GM12878 (cell line): ENCODE results near the gene LRP5. TPM values are rescaled to one million over a fixed set of nuclear protein-coding genes. Genes with fewer than 3 reads are reported as not detected.

ENCODE experiments used
- ATAC-seq: fragments of 200-7000 bp; cut with Tn5 transposase; 3 replicates; pipeline ENCODE4 v1.9.1; 2020; ENCODE audit warnings: mild to moderate bottlenecking, moderate library complexity
- BruUV-seq: library from RNA; stranded (reverse); fragments of 400-500 nt; replicated peaks from 2 replicates; lab custom pipeline; 2021; lab: Mats Ljungman, UMichigan
- CTCF ChIA-PET: fragments of 300-600 bp; sonication (Branson Sonifier 250); formaldehyde crosslinking; extraction: SDS; loops from one replicate; lab custom pipeline; 2021; ENCODE audit warnings: inconsistent platforms; lab: Yijun Ruan, JAX
- POLR2A ChIA-PET: fragments of 350-600 bp; formaldehyde crosslinking; extraction: SDS; loops from one replicate; lab custom pipeline; 2021; ENCODE audit warnings: inconsistent platforms; lab: Charles Lee
- RAD21 ChIA-PET: fragments of 300-600 bp; sonication (Branson Sonifier 250); formaldehyde crosslinking; loops from one replicate; lab custom pipeline; 2023; ENCODE audit warnings: antibody characterized with exemption; ENCODE audit not compliant: unreplicated experiment; lab: Charles Lee
- SMC1A ChIA-PET: fragments of 300-600 bp; sonication (Branson Sonifier 250); formaldehyde crosslinking; loops from one replicate; lab custom pipeline; 2023; ENCODE audit not compliant: unreplicated experiment, uncharacterized antibody; lab: Charles Lee
- DNase-seq: peaks from one replicate; pipeline ENCODE4 v3.0.0-alpha.2; 2011; ENCODE audit warnings: low read depth, low spot score
- FAIRE-seq: peaks from 3 replicates; lab custom pipeline; 2011; peaks lifted over from hg19 to GRCh38; lab: Jason Lieb, UNC
- H2AFZ ChIP-seq: 2 replicates; pipeline ENCODE4 v1.6.0; 2011; ENCODE audit warnings: low read depth, low read length, control low read depth; ENCODE audit not compliant: control insufficient read depth
- H3K27ac ChIP-seq: 2 replicates; pipeline ENCODE4 v1.5.1; 2011; ENCODE audit warnings: control low read depth; ENCODE audit not compliant: control insufficient read depth, insufficient read depth
- H3K27me3 ChIP-seq, 2 experiments: replicated peaks in 1 of 2; 2 replicates each; pipeline versions ENCODE4 v1.6.0 to v1.6.1; 2011; ENCODE audit warnings: low read length in 1 of 2; ENCODE audit not compliant: control insufficient read depth in 2 of 2, insufficient read depth in 2 of 2
- H3K36me3 ChIP-seq, 2 experiments: 2 replicates each; pipeline ENCODE4 v1.5.1; 2011; ENCODE audit warnings: low read length in 1 of 2; ENCODE audit not compliant: control insufficient read depth in 2 of 2, insufficient read depth in 2 of 2
- H3K4me1 ChIP-seq: 2 replicates; pipeline ENCODE4 v1.6.1; 2011; ENCODE audit warnings: mild to moderate bottlenecking, low read length, moderate library complexity, mixed read lengths; ENCODE audit not compliant: control insufficient read depth, insufficient read depth
- H3K4me2 ChIP-seq: 2 replicates; pipeline ENCODE4 v1.6.0; 2011; ENCODE audit warnings: control low read depth; ENCODE audit not compliant: control insufficient read depth, insufficient read depth
- H3K4me3 ChIP-seq: fragments of 200-600 bp; sonication (generic); 2 replicates; pipeline ENCODE4 v1.5.1; 2016
- H3K79me2 ChIP-seq: 2 replicates; pipeline ENCODE4 v1.6.0; 2011; ENCODE audit warnings: low read length; ENCODE audit not compliant: control insufficient read depth, insufficient read depth
- H3K9ac ChIP-seq: 2 replicates; pipeline ENCODE4 v1.8.0; 2011; ENCODE audit warnings: low read length, control low read depth, mixed read lengths; ENCODE audit not compliant: control insufficient read depth, insufficient read depth
- H3K9me3 ChIP-seq: replicated peaks from 3 replicates; pipeline ENCODE4 v1.5.1; 2011; ENCODE audit warnings: mild to moderate bottlenecking, low read length; ENCODE audit not compliant: control insufficient read depth, insufficient read depth
- H4K20me1 ChIP-seq: 2 replicates; pipeline ENCODE4 v1.6.0; 2011; ENCODE audit not compliant: control insufficient read depth, insufficient read depth
- BCL3 ChIP-seq: IDR thresholded peaks from 2 replicates; pipeline ENCODE4 v1.6.1; 2011; ENCODE audit warnings: borderline replicate concordance, low read depth, mild to moderate bottlenecking, moderate library complexity, low read length; ENCODE audit not compliant: insufficient read depth, poor library complexity, severe bottlenecking
- GATAD2B ChIP-seq: fragments of 450-650 bp; conservative IDR thresholded peaks from 2 replicates; pipeline ENCODE4 v1.6.1; 2017; ENCODE audit warnings: low read depth, mild to moderate bottlenecking, moderate library complexity
- KDM1A ChIP-seq: fragments of 200-600 bp; sonication (generic); IDR thresholded peaks from 2 replicates; pipeline ENCODE4 v1.6.1; 2016; ENCODE audit warnings: borderline replicate concordance
- MYC ChIP-seq: IDR thresholded peaks from 2 replicates; pipeline ENCODE4 v1.6.1; 2011; ENCODE audit warnings: mild to moderate bottlenecking, low read length, moderate library complexity, inconsistent platforms; ENCODE audit not compliant: insufficient read depth, insufficient replicate concordance, insufficient read length, severe bottlenecking
- RAD21 ChIP-seq: IDR thresholded peaks from 2 replicates; pipeline ENCODE4 v1.6.1; 2011; ENCODE audit warnings: mild to moderate bottlenecking, low read depth, low read length, moderate library complexity; ENCODE audit not compliant: insufficient read depth
- RELB ChIP-seq: fragments of 450-650 bp; IDR thresholded peaks from 2 replicates; pipeline ENCODE4 v1.6.1; 2017; ENCODE audit warnings: low read depth, mild to moderate bottlenecking, moderate library complexity
- SKIL ChIP-seq: fragments of 450-650 bp; IDR thresholded peaks from 2 replicates; pipeline ENCODE4 v1.6.1; 2017; ENCODE audit warnings: mild to moderate bottlenecking, low read depth, inconsistent platforms; ENCODE audit not compliant: poor library complexity, severe bottlenecking
- SMAD5 ChIP-seq: IDR thresholded peaks from 2 replicates; pipeline ENCODE4 v1.6.1; 2016; ENCODE audit warnings: antibody characterized with exemption, low read depth
- USF2 ChIP-seq: IDR thresholded peaks from 2 replicates; pipeline ENCODE4 v1.6.1; 2011; ENCODE audit warnings: low read depth, low read length, improper control_type of control experiment, borderline replicate concordance
- ZSCAN29 ChIP-seq: fragments of 450-650 bp; IDR thresholded peaks from 2 replicates; pipeline ENCODE4 v1.6.1; 2017; ENCODE audit warnings: mild to moderate bottlenecking, moderate library complexity
- WGBS: methylation state at CpG from one replicate; pipeline ENCODE4 v1.1.6; 2016; ENCODE audit warnings: low lambda C conversion rate; ENCODE audit not compliant: insufficient replicate concordance, insufficient coverage; ENCODE audit errors: missing lambda C conversion rate; 5-methylcytosine and 5-hydroxymethylcytosine counted together
- in situ Hi-C: fragments of 300-500 bp; cut with MboI; formaldehyde crosslinking; loops from 9 replicates; pipeline ENCODE4 v1.14.3; 2018; ENCODE audit warnings: mixed read lengths
- intact Hi-C: fragments of 100-400 bp; cut with micrococcal nuclease; formaldehyde crosslinking; loops from one replicate; pipeline ENCODE4 v1.14.2; 2022; ENCODE audit not compliant: unreplicated experiment
- polyA plus RNA-seq, 11 experiments: library from polyadenylated mRNA; depleted of rRNA in 4 of 11; unstranded in 6 of 11; stranded (reverse) in 5 of 11; fragments of >200 nt; fragmentation: Nextera tagmentation in 4 of 11; fragmentation: Illumina TruSeq in 1 of 11; extraction: Ambion mirVana in 4 of 11; extraction: Trizol in 1 of 11; gene quantifications; 1 replicate in 1 of 11; 2 replicates in 10 of 11; pipeline versions ENCODE4 v1.2.1 to v1.2.3, GENCODE V29; 2011 to 2016; ENCODE audit warnings: inconsistent platforms in 2 of 11, missing spikeins in 2 of 11, low read depth in 1 of 11
- total RNA-seq, 4 experiments: library from RNA; depleted of rRNA in 3 of 4; stranded (reverse); fragments of >200 nt in 3 of 4; fragmentation: Illumina TruSeq in 1 of 4; extraction: Trizol in 1 of 4; gene quantifications; 2 replicates each; pipeline versions ENCODE4 v1.2.1 to v1.2.3, GENCODE V29; 2013 to 2021
- TF ChIP-seq, protein P1 (sequence below): fragments of 450-650 bp; IDR thresholded peaks from 2 replicates; pipeline ENCODE4 v1.6.1; 2016; ENCODE audit warnings: mild to moderate bottlenecking, moderate library complexity, borderline replicate concordance

LRP5 gene
- total and polyA plus RNA-seq, 10 of the 15 experiments (the other 5 are each of a cell fraction or from before 2014, with no cell fraction given) = 0.37 to 34.0 (median 6.6) TPM

DNA sequence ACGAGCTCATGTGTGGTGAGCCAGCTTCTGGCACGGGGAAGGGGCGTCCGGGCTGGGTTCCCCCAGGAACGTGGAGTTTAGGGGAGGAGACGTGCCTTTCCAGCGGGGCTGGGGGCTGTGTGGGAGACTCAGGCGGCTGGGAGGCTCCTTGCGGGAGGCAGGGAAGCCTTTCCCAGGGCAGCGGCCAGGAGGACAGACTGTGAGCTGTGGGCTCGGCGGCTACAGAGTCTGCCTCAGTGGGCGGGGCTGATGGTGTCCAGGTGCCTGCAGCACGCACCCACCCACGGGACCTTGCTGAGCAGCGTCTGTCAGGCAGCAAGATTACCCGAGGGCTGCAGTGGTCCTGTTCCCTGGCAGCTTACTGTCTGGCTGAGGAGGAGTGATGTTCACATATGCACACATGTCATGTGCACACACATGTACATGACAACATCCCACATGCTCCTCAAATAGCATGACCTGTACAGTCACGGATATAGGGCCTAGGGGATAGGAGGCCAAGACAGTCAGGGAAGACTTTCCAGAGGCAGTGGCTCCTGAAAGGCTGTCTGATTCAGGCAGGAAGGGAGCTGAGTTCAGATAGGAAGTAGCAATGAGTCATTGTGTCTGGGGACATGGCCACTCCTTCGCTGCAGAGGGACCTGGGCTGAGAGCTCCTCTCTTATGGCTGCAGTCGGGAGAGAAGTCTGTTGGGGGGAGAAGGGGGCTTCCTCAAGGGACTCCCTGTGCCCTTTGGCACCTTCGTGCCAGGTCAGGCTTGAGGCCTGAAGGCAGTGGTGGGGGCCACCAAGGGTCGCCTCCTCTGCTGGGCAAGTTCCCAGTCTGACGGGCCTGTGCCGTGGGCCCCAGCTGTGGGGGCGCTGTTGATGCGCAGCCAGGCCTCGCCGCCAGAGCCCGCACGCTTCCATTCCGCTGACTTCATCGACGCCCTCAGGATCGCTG lies 124.9 kb downstream of the LRP5 start:
- no peaks in the 10 kb centered on the region for H3K9me3 ChIP-seq
- TF ChIP-seq, protein P1, sequence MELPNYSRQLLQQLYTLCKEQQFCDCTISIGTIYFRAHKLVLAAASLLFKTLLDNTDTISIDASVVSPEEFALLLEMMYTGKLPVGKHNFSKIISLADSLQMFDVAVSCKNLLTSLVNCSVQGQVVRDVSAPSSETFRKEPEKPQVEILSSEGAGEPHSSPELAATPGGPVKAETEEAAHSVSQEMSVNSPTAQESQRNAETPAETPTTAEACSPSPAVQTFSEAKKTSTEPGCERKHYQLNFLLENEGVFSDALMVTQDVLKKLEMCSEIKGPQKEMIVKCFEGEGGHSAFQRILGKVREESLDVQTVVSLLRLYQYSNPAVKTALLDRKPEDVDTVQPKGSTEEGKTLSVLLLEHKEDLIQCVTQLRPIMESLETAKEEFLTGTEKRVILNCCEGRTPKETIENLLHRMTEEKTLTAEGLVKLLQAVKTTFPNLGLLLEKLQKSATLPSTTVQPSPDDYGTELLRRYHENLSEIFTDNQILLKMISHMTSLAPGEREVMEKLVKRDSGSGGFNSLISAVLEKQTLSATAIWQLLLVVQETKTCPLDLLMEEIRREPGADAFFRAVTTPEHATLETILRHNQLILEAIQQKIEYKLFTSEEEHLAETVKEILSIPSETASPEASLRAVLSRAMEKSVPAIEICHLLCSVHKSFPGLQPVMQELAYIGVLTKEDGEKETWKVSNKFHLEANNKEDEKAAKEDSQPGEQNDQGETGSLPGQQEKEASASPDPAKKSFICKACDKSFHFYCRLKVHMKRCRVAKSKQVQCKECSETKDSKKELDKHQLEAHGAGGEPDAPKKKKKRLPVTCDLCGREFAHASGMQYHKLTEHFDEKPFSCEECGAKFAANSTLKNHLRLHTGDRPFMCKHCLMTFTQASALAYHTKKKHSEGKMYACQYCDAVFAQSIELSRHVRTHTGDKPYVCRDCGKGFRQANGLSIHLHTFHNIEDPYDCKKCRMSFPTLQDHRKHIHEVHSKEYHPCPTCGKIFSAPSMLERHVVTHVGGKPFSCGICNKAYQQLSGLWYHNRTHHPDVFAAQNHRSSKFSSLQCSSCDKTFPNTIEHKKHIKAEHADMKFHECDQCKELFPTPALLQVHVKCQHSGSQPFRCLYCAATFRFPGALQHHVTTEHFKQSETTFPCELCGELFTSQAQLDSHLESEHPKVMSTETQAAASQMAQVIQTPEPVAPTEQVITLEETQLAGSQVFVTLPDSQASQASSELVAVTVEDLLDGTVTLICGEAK = no peak
- TF ChIP-seq GATAD2B = no peak
- TF ChIP-seq RELB = no peak
- TF ChIP-seq KDM1A = no peak
- TF ChIP-seq ZSCAN29 = no peak
- TF ChIP-seq USF2 = no peak
- no peak for TF ChIP-seq SKIL
- no peak for TF ChIP-seq MYC
- no peak for TF ChIP-seq RAD21
- TF ChIP-seq SMAD5 = no peak
- no peak for TF ChIP-seq BCL3

More for the DNA sequence above, 124.9 kb downstream of the LRP5 start:
- 73% methylated on average over 34 of the region's 34 CpGs for WGBS
- peaks cover 5% of the 10 kb centered on the region; the same call in 1 of the 2 replicates for H3K4me1 ChIP-seq
- in situ Hi-C loops = no loop called here
- H3K79me2 ChIP-seq = no peaks in the 10 kb centered on the region
- H3K27ac ChIP-seq = no peak overlapping the region
- FAIRE-seq (no peak), DNase-seq (no peak), ATAC-seq (no peak)
- intact Hi-C loops = no loop called here
- RAD21 ChIA-PET = no interaction called here
- H3K36me3 ChIP-seq = peaks cover 0 to 12% of the 10 kb centered on the region in 2 experiments; a peak in 3 of 4 replicates
- no peak overlapping the region for H3K9ac ChIP-seq
- H4K20me1 ChIP-seq = no peaks in the 10 kb centered on the region
- POLR2A ChIA-PET = no interaction called here
- CTCF ChIA-PET = no interaction called here
- H3K4me2 ChIP-seq = no peak overlapping the region
- H3K4me3 ChIP-seq = no peak overlapping the region
- no TSS peak for BruUV-seq
- no peaks in the 10 kb centered on the region for H3K27me3 ChIP-seq
- no peak overlapping the region for H2AFZ ChIP-seq
- SMC1A ChIA-PET = no interaction called here
